Measurements from ENCODE around the gene FER. TPM values are rescaled to one million over a fixed set of nuclear protein-coding genes. Genes with fewer than 3 reads are reported as not detected.

FER gene
- total and polyA plus RNA-seq, 2 of the 8 experiments (the other 6 are each of a cell fraction or from before 2014, with no cell fraction given), result 1.3 to 15.8 TPM

DNA sequence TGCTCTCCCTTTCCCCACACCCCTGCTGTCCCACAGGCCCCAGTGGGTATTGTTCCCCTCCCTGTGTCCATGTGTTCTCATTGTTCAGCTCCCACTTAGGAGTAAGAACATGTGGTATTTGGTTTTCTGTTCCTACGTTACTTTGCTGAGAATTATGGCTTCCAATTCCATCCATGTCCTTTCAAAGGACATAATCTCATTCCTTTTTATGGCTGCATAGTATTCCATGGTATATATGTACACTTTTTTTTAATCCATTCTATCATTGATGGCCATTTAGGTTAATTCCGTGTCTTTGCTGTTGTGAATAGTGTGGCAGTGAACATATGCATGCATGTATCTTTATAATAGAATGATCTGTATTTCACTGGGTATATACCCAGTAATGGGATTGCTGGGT, 25.6 kb downstream of the FER start:
- Histone ChIP-seq H2AFZ (ENCODE audit: low read length) (no peak overlapping the region), H3K4me3 (ENCODE audit: extremely low read depth in 1 of 4, insufficient read depth in 2 of 4, low read depth in 3 of 4, low read length in 4 of 4) (no peak overlapping the region), H3K23ac (ENCODE audit: insufficient read length) (no peak overlapping the region), H3K79me1 (ENCODE audit: low read depth, low read length) (no peaks in the 10 kb centered on the region), H2BK5ac (ENCODE audit: low read depth, low read length) (no peak overlapping the region), H2AK5ac (ENCODE audit: low read depth, low read length) (no peak overlapping the region), H2BK20ac (ENCODE audit: low read length) (no peak overlapping the region), H4K20me1 (replicated peaks in 1 of 2; ENCODE audit: control insufficient read depth in 1 of 2, insufficient read depth in 2 of 2, low read length in 2 of 2) (no peaks in the 10 kb centered on the region), H2BK12ac (ENCODE audit: low read depth, low read length) (no peak overlapping the region), H4K91ac (replicated peaks; ENCODE audit: insufficient read length, low read length) (no peak overlapping the region), H4K8ac (ENCODE audit: extremely low read depth, insufficient read depth, low read length) (no peak overlapping the region), H2BK15ac (ENCODE audit: low read length) (no peak overlapping the region), H3K14ac (ENCODE audit: insufficient read length) (no peak overlapping the region), H3K4ac (replicated peaks; ENCODE audit: insufficient read length, low read depth, low read length) (no peak overlapping the region), H3K36me3 (ENCODE audit: control insufficient read depth in 2 of 4, insufficient read depth in 4 of 4, low read length in 3 of 4) (no peaks in the 10 kb centered on the region; a peak in 1 of 8 replicates), H3K9ac (replicated peaks in 1 of 4; ENCODE audit: extremely low read depth in 1 of 4, low read depth in 3 of 4, low read length in 3 of 4) (no peak overlapping the region), H2BK120ac (replicated peaks; ENCODE audit: low read depth, low read length) (no peak overlapping the region), H3K4me2 (ENCODE audit: insufficient read depth in 1 of 2, low read depth in 2 of 2, low read length in 2 of 2) (no peak overlapping the region), H3K18ac (ENCODE audit: extremely low read depth, low read length) (no peak overlapping the region), H3K4me1 (replicated peaks in 1 of 4; ENCODE audit: control insufficient read depth in 3 of 4, insufficient read depth in 4 of 4, low read length in 3 of 4) (no peaks in the 10 kb centered on the region), H3K79me2 (ENCODE audit: control insufficient read depth in 1 of 2, insufficient read depth in 2 of 2, low read length in 2 of 2) (peaks cover 0 to 7% of the 10 kb centered on the region in 2 experiments; a peak in 2 of 4 replicates), H3K27me3 (replicated peaks in 1 of 4; ENCODE audit: control insufficient read depth in 3 of 4, extremely low read depth in 1 of 4, insufficient read depth in 3 of 4, low read length in 3 of 4) (no peaks in the 10 kb centered on the region), H3K23me2 (ENCODE audit: low read depth, low read length) (no peaks in the 10 kb centered on the region; the same call in 1 of the 2 replicates), H3K27ac (ENCODE audit: low read depth, low read length) (no peak overlapping the region), H3K9me3 (ENCODE audit: insufficient read depth in 2 of 2, low read depth in 1 of 2, low read length in 1 of 2) (no peaks in the 10 kb centered on the region), H4K5ac (ENCODE audit: insufficient read length, low read depth, low read length) (no peak overlapping the region), H3K56ac (replicated peaks; ENCODE audit: insufficient read length, low read depth, low read length) (no peak overlapping the region)
- TF ChIP-seq, protein P1, sequence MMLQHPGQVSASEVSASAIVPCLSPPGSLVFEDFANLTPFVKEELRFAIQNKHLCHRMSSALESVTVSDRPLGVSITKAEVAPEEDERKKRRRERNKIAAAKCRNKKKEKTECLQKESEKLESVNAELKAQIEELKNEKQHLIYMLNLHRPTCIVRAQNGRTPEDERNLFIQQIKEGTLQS (IDR thresholded peaks at IDR 0.05; ENCODE audit: insufficient read depth, low read depth, low read length), result no peak
- no peak for TF ChIP-seq TBP (IDR thresholded peaks at IDR 0.05; ENCODE audit: low read depth, low read length)
- ChIA-PET POLR2A (ENCODE audit: partially characterized antibody) (no interaction called here), CTCF (ENCODE audit: partially characterized antibody) (no interaction called here)
- 90% methylated on average over 2 of the region's 2 CpGs; no CpG with 5 or more reads in 1 of the 2 experiments for WGBS, 2 experiments (ENCODE audit: extremely low coverage in 1 of 2, insufficient coverage in 1 of 2, insufficient read length in 1 of 2, insufficient replicate concordance in 2 of 2, low coverage in 1 of 2, low lambda C conversion rate in 2 of 2, missing lambda C conversion rate in 1 of 2)
- DNase-seq (ENCODE audit: low read depth in 1 of 2, low spot score in 2 of 2) (no peak), FAIRE-seq (no peak)
